Measurements from ENCODE around the gene GAL3ST1. TPM values are rescaled to one million over a fixed set of nuclear protein-coding genes. Genes with fewer than 3 reads are reported as not detected.
A peak's percentile ranks its signal among the peaks of the same experiment; 100 is the strongest.

The GAL3ST1 gene
- polyA plus RNA-seq, 3 donors = not detected

DNA sequence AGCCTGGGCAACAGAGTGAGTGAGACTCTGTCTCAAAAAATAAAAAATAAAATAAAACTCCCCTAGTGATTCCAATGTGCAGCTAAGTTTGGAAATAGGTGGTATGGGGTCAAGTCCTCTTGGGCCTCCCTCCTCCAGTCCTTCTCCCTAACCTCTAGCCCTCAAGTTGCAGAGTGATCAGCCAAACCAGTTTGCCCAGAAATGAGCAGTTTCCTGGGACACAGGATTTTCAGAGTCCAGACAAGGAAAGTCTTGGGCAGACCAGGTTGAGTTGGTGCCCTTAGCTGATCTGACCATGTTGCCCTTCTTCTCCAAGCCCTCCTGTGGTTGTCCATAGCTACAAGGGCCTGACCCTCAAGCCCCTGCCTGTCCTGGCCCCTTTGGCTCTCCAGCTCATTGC, 40.4 kb upstream of the GAL3ST1 start:
- Mint-ChIP-seq H3K36me3 (peaks cover 20 to 23% of the 10 kb centered on the region in 2 donors), H3K4me3 (no peak overlapping the region), H3K9me3 (no peaks in the 10 kb centered on the region), H3K4me1 (peaks cover 29% of the 10 kb centered on the region), H3K27ac (peak overlapping the region; percentile 73 to 93 (median 88)), H3K27me3 (ENCODE audit: low read depth in 3 of 3) (peaks cover 1 to 6% (median 2%) of the 10 kb centered on the region in 3 donors)
- no peaks in the 10 kb centered on the region for H3K79me2 ChIP-seq (ENCODE audit: insufficient read depth, low read length)
- H3K36me3 ChIP-seq (replicated peaks in 1 of 2; ENCODE audit: control insufficient read depth in 1 of 2, insufficient read depth in 2 of 2, low read length in 2 of 2) = no peaks in the 10 kb centered on the region
- no peak for TF ChIP-seq CTCF (IDR thresholded peaks at IDR 0.05)
- H3K9me3 ChIP-seq (replicated peaks in 1 of 2; ENCODE audit: control insufficient read depth in 1 of 2, insufficient read depth in 1 of 2, low read length in 2 of 2) = no peaks in the 10 kb centered on the region
- no peak overlapping the region for H3K4me2 ChIP-seq (replicated peaks; ENCODE audit: extremely low read depth, low read length, poor library complexity, severe bottlenecking)
- no peak overlapping the region for H3K9ac ChIP-seq (ENCODE audit: insufficient read depth, low read length, poor library complexity, severe bottlenecking)
- no peaks in the 10 kb centered on the region for H3K27me3 ChIP-seq (ENCODE audit: control insufficient read depth in 2 of 2, insufficient read depth in 2 of 2, low read length in 2 of 2)
- no peak overlapping the region for H2AFZ ChIP-seq (ENCODE audit: insufficient read depth, low read depth, low read length, poor library complexity, severe bottlenecking)
- H4K20me1 ChIP-seq (ENCODE audit: insufficient read depth, low read length) = no peaks in the 10 kb centered on the region
- intact Hi-C loops (cut with micrococcal nuclease) = no loop called here
- peak overlapping the region; percentile 34 to 79 for H3K27ac ChIP-seq (ENCODE audit: low read depth in 1 of 2, low read length in 2 of 2)
- no peak overlapping the region for H3K4me3 ChIP-seq (replicated peaks in 1 of 3; ENCODE audit: low read depth in 2 of 3, low read length in 3 of 3)
- H3K4me1 ChIP-seq (ENCODE audit: control insufficient read depth in 1 of 2, insufficient read depth in 2 of 2, low read length in 2 of 2) = peaks cover 26 to 38% of the 10 kb centered on the region in 2 donors
- DNase-seq = no peak

DNA sequence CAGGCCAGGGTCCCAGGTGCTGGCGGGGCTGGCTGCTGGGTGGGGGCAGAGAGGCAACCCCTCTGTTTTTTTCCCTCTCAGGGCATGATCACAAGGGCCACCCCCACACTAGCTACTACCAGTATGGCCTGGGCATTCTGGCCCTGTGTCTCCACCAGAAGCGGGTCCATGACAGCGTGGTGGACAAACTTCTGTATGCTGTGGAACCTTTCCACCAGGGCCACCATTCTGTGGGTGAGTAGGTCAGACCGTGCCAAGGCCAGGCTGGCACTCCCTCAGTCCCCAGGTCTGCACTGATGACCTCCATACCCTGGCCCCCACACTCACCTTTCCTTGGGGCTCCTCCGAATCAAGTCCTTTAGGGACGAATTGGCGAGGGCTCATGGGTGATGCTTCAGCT, 39.8 kb upstream of the GAL3ST1 start:
- no peaks in the 10 kb centered on the region for H3K27me3 ChIP-seq (ENCODE audit: control insufficient read depth in 2 of 2, insufficient read depth in 2 of 2, low read length in 2 of 2)
- no peak for DNase-seq
- Mint-ChIP-seq H3K4me1 (peaks cover 35% of the 10 kb centered on the region), H3K36me3 (peaks cover 17 to 25% of the 10 kb centered on the region in 2 donors), H3K4me3 (no peak overlapping the region), H3K27me3 (ENCODE audit: low read depth in 3 of 3) (peaks cover 1 to 6% (median 2%) of the 10 kb centered on the region in 3 donors), H3K27ac (no peak overlapping the region), H3K9me3 (peaks cover 0 to 4% (median 0%) of the 10 kb centered on the region in 7 donors)
- no peaks in the 10 kb centered on the region for H4K20me1 ChIP-seq (ENCODE audit: insufficient read depth, low read length)
- WGBS (ENCODE audit: insufficient coverage) = 100% methylated on average over 1 of the region's 7 CpGs
- intact Hi-C loops (cut with micrococcal nuclease) = no loop called here
- no peak for TF ChIP-seq CTCF (IDR thresholded peaks at IDR 0.05)
- no peak overlapping the region for H2AFZ ChIP-seq (ENCODE audit: insufficient read depth, low read depth, low read length, poor library complexity, severe bottlenecking)
- H3K4me2 ChIP-seq (replicated peaks; ENCODE audit: extremely low read depth, low read length, poor library complexity, severe bottlenecking) = no peak overlapping the region
- H3K4me1 ChIP-seq (ENCODE audit: control insufficient read depth in 1 of 2, insufficient read depth in 2 of 2, low read length in 2 of 2) = peaks cover 32 to 44% of the 10 kb centered on the region in 2 donors
- H3K9ac ChIP-seq (ENCODE audit: insufficient read depth, low read length, poor library complexity, severe bottlenecking) = no peak overlapping the region
- H3K4me3 ChIP-seq (replicated peaks in 1 of 3; ENCODE audit: low read depth in 2 of 3, low read length in 3 of 3) = no peak overlapping the region
- H3K36me3 ChIP-seq (replicated peaks in 1 of 2; ENCODE audit: control insufficient read depth in 1 of 2, insufficient read depth in 2 of 2, low read length in 2 of 2) = no peaks in the 10 kb centered on the region
- H3K79me2 ChIP-seq (ENCODE audit: insufficient read depth, low read length) = no peaks in the 10 kb centered on the region
- H3K9me3 ChIP-seq (replicated peaks in 1 of 2; ENCODE audit: control insufficient read depth in 1 of 2, insufficient read depth in 1 of 2, low read length in 2 of 2) = no peaks in the 10 kb centered on the region
- no peak overlapping the region for H3K27ac ChIP-seq (ENCODE audit: low read depth in 1 of 2, low read length in 2 of 2)

All from CD14-positive monocyte (primary cell).